CD4-positive, alpha-beta T cell treated with Interleukin-21 for 1 hour (primary cell): ENCODE data around the gene SPOCK1.

Experiments used
- DNase-seq: peaks from one replicate; pipeline ENCODE4 v3.0.0-alpha.2; 2020

Gene SPOCK1

DNA sequence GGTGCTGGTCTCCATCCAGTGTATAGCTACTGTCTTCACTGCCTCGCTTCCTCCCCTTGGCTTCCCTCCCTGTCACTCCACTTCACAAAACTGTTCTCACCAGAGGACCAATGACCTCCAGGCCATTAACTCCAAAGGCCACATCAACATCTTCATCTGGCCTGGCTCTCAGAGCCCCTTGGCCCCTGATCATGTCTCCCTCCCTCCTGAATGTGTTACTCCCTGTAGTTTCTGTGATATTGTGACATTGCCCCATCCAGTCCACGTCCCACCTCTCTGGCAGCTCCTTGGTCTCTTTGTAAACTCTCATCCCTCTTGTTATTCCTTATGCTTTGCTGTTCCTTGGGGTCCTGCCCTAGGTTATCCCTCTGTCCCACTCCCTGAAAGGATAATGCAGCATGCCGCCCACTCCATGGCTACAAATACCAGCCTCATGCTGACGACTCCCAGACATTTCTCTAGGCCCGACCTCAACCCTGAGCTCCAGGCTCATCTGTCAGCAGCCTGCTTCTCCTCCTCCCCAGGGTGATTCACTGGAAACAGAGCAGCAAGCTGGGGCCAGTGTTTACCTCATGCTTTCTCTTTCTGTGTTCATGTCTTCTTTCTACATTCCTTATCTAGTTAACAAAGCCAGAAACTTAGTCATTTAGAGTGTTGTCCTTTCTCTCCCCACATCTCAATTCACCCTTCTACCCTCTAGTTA lies 312.2 kb downstream of the SPOCK1 start:
- DNase-seq: no peak

DNA sequence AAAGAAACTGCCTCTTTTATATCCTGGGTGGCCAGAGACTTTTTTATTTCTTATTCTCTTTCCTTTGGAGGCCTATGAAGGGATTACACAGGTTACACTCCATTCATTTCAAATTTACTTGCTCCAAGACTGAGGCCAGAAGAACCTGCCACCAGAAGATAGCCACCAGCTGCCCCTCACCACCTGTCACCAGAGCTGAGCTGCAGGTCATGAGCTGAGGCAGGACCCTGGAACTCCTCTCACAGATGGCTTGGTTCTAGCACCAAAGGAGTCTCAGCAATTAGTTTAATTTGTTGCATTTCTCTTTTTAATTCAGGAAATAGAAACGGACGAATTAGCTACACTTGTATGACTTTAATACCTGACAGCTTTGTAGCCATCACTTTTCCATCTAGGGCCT lies 313.9 kb downstream of the SPOCK1 start:
- no peak for DNase-seq

DNA sequence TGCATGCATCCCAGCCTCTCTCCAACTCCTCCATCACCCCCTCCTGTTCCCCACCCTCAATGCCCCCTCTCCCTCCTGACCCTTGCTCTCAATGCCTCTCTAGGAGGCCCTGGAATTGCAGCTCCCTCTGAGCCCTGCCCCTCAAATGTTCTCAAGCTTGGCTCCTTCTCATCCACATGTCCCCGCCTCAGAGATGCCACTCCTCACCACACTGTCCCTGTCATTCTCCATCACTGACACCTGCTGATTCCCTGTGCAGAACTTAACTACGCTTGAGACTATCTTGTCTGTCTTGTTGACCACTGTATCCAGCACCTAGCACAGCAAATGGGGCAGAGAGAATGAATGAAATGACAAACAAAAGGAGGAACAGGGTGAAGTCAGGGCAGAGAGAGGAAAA lies 314.4 kb downstream of the SPOCK1 start:
- no peak for DNase-seq

- DNase-seq: no peak
These were observed 316.6 kb downstream of the SPOCK1 start for GRCh38 chr5:137182576-137182975.

DNA sequence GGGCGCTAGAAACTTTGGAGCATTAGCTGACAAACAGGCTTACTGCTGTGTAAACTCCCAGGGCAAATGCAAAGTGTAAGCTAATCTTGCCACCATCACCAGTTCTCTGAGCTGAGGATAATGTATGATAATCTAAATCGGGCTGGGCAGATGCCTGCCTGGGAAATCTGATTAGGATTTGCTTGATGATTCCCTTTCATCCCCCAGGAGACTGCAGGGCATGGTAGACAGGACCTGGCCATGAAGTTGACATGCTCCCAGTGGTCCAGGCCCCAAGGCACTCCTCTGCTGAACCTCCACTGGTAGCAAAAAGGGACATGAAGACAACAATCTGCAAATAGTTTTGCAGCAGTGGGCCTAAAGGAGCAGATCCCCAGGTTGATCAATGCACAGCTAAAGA lies 317.5 kb downstream of the SPOCK1 start:
- DNase-seq: no peak

GRCh38 chr5:137179203-137179602 lies 319.9 kb downstream of the SPOCK1 start:
- DNase-seq: no peak

- no peak for DNase-seq
These were observed 322.5 kb downstream of the SPOCK1 start for GRCh38 chr5:137176609-137177008.

DNA sequence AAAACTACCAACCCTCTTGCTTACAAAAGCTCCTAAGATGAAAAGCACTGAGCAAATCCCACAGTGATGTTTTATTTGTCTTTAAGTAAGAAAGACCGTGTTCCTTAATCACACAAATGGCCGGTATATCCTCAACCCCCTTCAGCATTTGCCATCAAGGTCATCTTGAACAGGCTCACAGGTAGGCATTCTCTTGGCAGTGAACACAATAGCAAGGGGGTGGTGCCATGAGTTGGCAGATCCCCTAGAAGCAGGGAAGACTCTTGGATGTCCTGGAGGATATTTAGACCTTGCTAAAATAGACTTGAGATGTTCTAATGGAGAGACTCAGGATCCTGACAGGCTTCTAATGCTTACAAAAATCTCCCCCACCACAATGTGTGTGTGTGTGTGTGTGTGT lies 323.0 kb downstream of the SPOCK1 start:
- no peak for DNase-seq

DNA sequence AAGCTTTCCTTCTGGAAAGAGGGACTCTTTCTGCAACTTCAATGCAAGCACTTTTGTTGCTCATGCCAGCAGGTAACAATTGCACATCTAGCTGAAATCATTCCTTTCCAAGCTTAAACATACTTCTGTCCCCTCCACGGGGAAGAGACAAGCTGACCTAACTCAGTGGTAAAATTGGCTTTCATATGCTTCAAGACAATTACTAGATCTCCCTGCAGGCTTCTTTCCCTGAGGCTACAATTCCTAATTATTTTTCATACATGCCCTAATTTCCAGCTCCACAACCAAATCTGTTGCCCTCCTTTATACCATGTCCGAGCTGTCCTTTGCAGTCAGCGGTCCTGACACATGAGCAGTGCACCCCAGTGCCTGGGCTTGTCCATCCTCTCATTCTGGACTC lies 324.9 kb downstream of the SPOCK1 start:
- DNase-seq: no peak

DNA sequence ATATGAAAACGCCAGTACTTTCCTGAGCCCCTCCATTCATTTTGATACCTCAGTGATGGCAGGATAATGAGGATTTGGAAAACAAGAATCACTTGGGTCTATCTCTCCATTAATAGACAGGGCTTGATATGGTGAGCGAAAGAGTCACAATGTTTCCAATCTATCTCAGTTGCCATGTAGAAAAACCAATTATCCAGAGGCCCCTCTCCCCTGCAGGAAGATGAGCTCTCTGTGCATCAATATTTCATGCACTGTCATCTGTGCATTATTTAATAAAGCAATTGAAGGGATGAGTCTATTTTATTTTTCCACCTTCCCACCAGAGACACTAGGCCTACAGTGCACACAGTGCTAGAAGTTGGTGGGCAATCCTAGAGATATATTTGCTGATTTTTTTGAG lies 326.9 kb downstream of the SPOCK1 start:
- no peak for DNase-seq

DNA sequence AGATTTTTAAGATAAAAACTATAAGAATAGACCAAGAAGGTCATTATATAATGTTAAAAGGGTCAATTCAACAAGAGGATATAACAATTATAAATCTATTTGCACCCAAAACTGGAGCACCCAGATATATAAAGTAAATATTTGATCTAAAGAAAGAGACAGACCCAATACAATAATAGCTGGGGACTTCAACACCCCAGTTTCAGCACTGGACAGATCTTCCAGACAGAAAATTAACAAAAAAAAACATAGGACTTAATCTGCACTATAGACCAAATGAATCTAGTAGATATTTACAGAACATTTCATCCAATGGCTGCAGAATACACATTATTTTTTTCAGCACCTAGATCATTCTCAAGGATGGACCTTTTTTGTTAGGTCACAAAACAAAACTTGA lies 331.9 kb downstream of the SPOCK1 start:
- no peak for DNase-seq

DNA sequence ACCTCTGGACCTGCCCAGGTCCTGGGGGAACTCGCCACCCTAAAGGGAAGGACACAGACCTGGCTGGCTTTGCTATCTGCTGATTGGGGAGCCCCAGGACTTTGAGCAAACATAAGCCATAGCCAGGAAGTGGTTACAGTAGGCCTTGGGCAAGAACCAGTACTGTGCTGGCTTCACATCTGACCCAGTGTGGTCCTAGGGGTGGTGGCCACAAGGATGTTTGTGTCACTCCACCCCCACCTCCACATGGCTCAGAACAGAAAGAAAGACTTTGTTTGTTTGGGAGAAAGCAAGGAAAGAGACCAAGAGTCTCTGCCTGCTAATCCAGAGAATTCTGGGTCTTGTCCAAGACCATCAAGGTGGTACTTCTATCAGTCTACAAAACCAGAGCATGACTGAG lies 334.2 kb downstream of the SPOCK1 start:
- no peak for DNase-seq

DNA sequence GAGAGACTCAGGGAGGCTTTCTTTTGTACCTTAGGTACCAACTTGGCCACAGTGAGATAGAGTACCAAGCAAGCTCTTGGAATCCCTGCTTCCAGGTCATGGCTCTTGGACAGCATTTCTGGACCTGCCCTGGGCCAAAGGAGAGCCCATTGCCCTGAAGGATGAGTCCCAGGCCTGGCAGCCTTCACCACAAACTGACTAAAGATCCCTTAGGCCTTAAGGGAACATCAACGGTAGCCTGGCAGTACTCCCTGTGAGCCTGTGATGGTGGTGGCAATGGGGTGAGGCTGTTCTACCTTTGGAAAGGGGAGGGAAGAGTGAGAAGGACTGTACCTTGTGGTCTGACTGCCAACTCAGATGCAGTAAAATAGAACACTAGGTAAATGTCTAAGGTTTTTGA lies 334.6 kb downstream of the SPOCK1 start:
- no peak for DNase-seq

DNA sequence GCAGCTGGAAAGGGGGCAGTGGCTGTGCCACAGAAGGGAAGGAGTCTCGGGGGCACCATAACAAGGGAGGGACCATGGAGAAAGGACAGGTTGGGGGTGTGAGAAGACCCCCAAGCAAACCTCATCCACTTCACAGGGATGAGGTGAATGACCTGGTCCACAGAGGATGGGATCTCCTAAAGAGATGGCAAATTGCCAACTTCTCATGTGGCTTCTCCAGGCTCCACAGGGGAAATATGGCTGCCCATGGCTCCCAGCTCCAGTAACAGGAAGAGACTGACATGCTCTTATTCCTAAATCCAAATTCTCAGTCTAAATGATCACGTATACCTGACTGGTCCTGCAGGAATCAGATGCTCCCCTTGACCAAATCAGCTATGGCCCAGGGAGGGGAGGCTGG lies 340.4 kb downstream of the SPOCK1 start:
- DNase-seq: no peak

GRCh38 chr5:137156180-137156579 lies 342.9 kb downstream of the SPOCK1 start:
- no peak for DNase-seq

DNA sequence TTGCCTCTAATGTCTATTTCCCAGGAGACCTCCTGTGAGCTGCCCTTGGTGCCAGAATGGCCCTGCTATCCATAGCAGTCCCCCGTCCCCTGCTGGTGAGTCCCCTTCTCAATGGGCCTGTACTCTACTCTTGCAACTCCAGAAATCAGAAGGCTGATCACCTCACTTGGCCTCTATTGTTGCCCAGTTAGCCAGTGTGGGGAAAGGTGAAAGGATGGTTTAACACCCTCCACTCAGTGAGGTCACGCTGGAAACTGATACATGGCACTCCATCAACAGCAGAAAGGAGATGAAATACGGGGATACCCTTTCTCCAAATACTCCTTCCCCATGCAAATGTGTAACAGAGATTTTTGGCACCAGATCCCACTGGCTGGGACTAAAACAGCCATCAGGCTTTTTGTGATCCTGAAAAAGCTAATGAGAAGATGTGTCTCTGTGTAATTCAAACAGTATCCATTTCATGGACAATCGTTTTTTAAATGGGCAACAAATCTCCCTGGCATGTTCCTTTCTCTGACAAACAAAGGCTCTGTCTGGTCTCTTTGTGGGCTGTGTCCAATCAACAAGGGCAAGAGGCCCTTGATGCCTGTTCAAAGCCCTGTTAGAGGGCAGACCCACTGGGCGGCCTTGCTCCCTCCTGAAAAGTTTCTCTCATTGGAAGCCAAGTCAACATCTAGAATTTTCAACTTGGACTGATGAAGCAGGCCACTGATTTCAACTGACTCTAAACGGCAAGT lies 343.7 kb downstream of the SPOCK1 start:
- no peak for DNase-seq

- no peak for DNase-seq
These were observed 346.5 kb downstream of the SPOCK1 start for GRCh38 chr5:137152616-137153015.

DNA sequence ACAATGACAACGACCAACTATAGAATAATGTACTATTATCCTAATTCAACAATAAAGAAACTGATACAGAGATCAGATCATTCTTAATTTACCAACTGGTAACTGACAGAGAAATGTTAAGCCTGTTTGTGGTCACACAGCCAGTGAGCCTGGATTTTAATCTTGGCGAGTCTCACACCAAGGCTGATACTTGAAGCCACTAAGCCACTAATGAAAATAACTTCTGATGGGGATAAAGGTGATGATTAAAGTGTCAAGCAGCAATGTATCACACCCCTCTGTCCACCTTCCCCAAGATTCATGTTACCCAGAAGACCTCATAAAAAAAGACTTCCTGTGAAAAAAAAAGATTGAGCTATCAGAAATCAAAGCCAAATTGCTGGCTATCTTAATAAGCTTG lies 350.5 kb downstream of the SPOCK1 start:
- DNase-seq: no peak

- DNase-seq: no peak
These were observed 351.0 kb downstream of the SPOCK1 start for GRCh38 chr5:137148159-137148558.

DNA sequence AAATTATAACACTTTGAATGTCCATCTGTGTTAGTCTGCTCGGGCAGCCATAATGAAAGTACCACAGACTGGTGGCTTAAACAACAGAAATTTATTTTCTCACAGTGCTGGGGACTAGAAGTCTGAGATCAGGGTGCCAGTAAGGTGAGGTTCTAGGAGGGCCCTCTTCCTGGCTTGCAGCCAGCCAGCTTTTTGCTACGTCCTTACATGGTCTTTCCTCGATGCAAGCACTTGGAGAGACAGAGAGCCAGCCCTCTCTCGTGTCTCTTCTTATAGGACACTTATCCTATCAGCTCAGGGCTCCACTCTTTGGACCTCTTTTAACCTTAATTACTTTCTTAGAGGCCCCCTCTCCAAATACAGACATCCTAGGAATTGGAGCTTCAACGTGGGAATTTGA lies 351.8 kb downstream of the SPOCK1 start:
- DNase-seq: no peak

DNA sequence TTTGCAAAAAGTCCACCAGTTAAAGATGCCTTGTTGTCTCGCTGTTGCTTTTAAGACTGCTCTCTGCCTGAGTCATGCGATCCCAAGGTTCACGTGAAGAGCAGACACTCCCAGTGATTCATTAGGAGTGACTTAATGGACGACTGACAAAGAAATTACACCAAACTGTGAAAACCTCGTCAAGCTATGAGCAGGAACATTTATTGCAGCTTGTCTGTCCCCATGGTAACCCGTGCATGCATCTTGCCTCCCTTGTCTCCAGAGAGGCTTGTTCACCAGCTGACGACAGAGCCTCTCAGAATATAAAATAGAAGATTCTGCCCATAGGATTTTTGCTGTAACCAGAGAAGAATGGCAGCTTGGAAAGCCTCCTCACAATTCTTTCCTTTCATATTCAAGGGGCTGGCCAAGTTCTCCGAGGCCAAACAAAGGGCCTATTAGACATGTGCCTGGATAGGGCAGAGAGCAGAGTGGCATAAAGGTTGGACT lies 352.7 kb downstream of the SPOCK1 start:
- no peak for DNase-seq

DNA sequence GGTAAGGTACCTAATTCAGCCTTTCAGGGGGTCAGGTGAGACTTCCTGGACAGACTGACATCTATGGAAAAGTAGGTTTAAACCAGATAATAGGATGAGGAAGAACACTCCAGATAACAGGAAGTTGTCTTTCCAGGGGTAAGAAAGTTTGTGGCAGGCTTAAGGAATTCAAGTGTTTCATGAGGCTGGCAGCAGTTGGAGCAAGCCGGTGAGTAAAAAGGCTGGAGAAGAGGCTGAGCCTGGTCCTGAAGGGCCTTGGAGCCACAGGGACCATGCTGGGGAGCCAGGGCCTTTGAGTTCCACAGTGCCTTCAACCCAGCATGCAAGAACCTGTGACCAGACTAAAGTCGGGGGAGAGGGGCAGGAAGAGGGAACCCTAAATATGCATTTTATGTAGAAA lies 353.4 kb downstream of the SPOCK1 start:
- DNase-seq: no peak

- DNase-seq: no peak
These were observed 354.5 kb downstream of the SPOCK1 start for GRCh38 chr5:137144656-137145055.

GRCh38 chr5:137142764-137143605 lies 356.1 kb downstream of the SPOCK1 start:
- no peak for DNase-seq
